ENCODE measurements around the gene LYST. TPM values are rescaled to one million over a fixed set of nuclear protein-coding genes. Genes with fewer than 3 reads are reported as not detected.

LYST gene
- total RNA-seq, 4 donors from 2014 or later: 22.8 to 46.7 (median 32.1) TPM

GRCh38 chr1:235736263-235736662 lies 130.4 kb downstream of the LYST start:
- Histone ChIP-seq H3K27me3 (no peaks in the 10 kb centered on the region), H3K27ac (no peak overlapping the region), H3K4me1 (no peaks in the 10 kb centered on the region), H3K36me3 (peaks cover 0 to 4% (median 0%) of the 10 kb centered on the region in 4 donors), H3K4me3 (no peak overlapping the region), H3K9me3 (no peaks in the 10 kb centered on the region)
- no peak for DNase-seq
- TF ChIP-seq POLR2A (IDR thresholded peaks at IDR 0.05) (no peak), POLR2AphosphoS5 (IDR thresholded peaks at IDR 0.05) (no peak), CTCF (IDR thresholded peaks at IDR 0.05) (no peak), EP300 (IDR thresholded peaks at IDR 0.05; ENCODE audit: low read depth) (no peak)
- in situ Hi-C loops (cut with MboI; ENCODE audit: low pct_ligation_motif_present in 1 of 4, low pct_unique_long_range_greater_than_20kb in 1 of 4, low sequenced_read_pairs in 3 of 4) (loop anchor here in 1 of 4 donors (25.0 kb wide), 1 partner anchor 224 kb away; the partner anchor contains the start of gene B3GALNT2), intact Hi-C loops (cut with DNase I; ENCODE audit: low total_unique reads) (no loop called here)

- in situ Hi-C loops (cut with MboI; ENCODE audit: low pct_ligation_motif_present in 1 of 4, low pct_unique_long_range_greater_than_20kb in 1 of 4, low sequenced_read_pairs in 3 of 4) (loop anchor here in 1 of 4 donors (25.0 kb wide), 1 partner anchor 223 kb away; the partner anchor contains the start of gene B3GALNT2), intact Hi-C loops (cut with DNase I; ENCODE audit: low total_unique reads) (no loop called here)
- WGBS, 2 donors (ENCODE audit: low coverage in 1 of 2): 85 to 88% methylated on average over 2 of the region's 2 CpGs
- H3K27me3 ChIP-seq: no peaks in the 10 kb centered on the region
- no peak overlapping the region for H3K4me3 ChIP-seq
- no peaks in the 10 kb centered on the region for H3K4me1 ChIP-seq
- DNase-seq: no peak
- no peaks in the 10 kb centered on the region for H3K9me3 ChIP-seq
- no peak overlapping the region for H3K27ac ChIP-seq
- TF ChIP-seq EP300 (IDR thresholded peaks at IDR 0.05; ENCODE audit: low read depth) (no peak), POLR2A (IDR thresholded peaks at IDR 0.05) (no peak), CTCF (IDR thresholded peaks at IDR 0.05) (no peak), POLR2AphosphoS5 (IDR thresholded peaks at IDR 0.05) (no peak)
- H3K36me3 ChIP-seq: peaks cover 0 to 3% (median 0%) of the 10 kb centered on the region in 4 donors
Observed at GRCh38 chr1:235735621-235736020, 131.1 kb downstream of the LYST start.

GRCh38 chr1:235734335-235734734 lies 132.4 kb downstream of the LYST start:
- no peak overlapping the region for H3K27ac ChIP-seq
- no peaks in the 10 kb centered on the region for H3K4me1 ChIP-seq
- intact Hi-C loops (cut with DNase I; ENCODE audit: low total_unique reads): no loop called here
- DNase-seq: no peak
- H3K4me3 ChIP-seq: no peak overlapping the region
- TF ChIP-seq EP300 (IDR thresholded peaks at IDR 0.05; ENCODE audit: low read depth) (no peak), POLR2A (IDR thresholded peaks at IDR 0.05) (no peak)
- in situ Hi-C loops (cut with MboI; ENCODE audit: low pct_ligation_motif_present in 1 of 4, low pct_unique_long_range_greater_than_20kb in 1 of 4, low sequenced_read_pairs in 3 of 4): loop anchor here in 1 of 4 donors (25.0 kb wide), 1 partner anchor 222 kb away; the partner anchor contains the start of gene B3GALNT2
- no peaks in the 10 kb centered on the region for H3K9me3 ChIP-seq
- H3K27me3 ChIP-seq: no peaks in the 10 kb centered on the region
- H3K36me3 ChIP-seq: peaks cover 0 to 7% (median 0%) of the 10 kb centered on the region in 4 donors

- 98 to 100% methylated on average over 1 of the region's 1 CpG for WGBS, 2 donors (ENCODE audit: low coverage in 1 of 2)
- in situ Hi-C loops (cut with MboI; ENCODE audit: low pct_ligation_motif_present in 1 of 4, low pct_unique_long_range_greater_than_20kb in 1 of 4, low sequenced_read_pairs in 3 of 4) (loop anchor here in 1 of 4 donors (25.0 kb wide), 1 partner anchor 218 kb away; the partner anchor contains the start of gene B3GALNT2), intact Hi-C loops (cut with DNase I; ENCODE audit: low total_unique reads) (no loop called here)
- peaks cover 0 to 24% (median 0%) of the 10 kb centered on the region in 4 donors for H3K36me3 ChIP-seq
- no peak for DNase-seq
- H3K27me3 ChIP-seq: no peaks in the 10 kb centered on the region
- H3K9me3 ChIP-seq: no peaks in the 10 kb centered on the region
- no peak for TF ChIP-seq EP300 (IDR thresholded peaks at IDR 0.05; ENCODE audit: low read depth)
- no peak for TF ChIP-seq POLR2AphosphoS5 (IDR thresholded peaks at IDR 0.05)
- TF ChIP-seq POLR2A (IDR thresholded peaks at IDR 0.05): no peak
- TF ChIP-seq CTCF (IDR thresholded peaks at IDR 0.05): no peak
- H3K4me3 ChIP-seq: no peak overlapping the region
- H3K4me1 ChIP-seq: no peaks in the 10 kb centered on the region
- no peak overlapping the region for H3K27ac ChIP-seq
Observed at GRCh38 chr1:235730007-235730406, 136.7 kb downstream of the LYST start.

GRCh38 chr1:235726557-235726956 lies 140.1 kb downstream of the LYST start:
- DNase-seq: no peak
- TF ChIP-seq EP300 (IDR thresholded peaks at IDR 0.05; ENCODE audit: low read depth): no peak
- no peak for TF ChIP-seq CTCF (IDR thresholded peaks at IDR 0.05)
- TF ChIP-seq POLR2AphosphoS5 (IDR thresholded peaks at IDR 0.05): no peak
- no peak for TF ChIP-seq POLR2A (IDR thresholded peaks at IDR 0.05)
- intact Hi-C loops (cut with DNase I; ENCODE audit: low total_unique reads): no loop called here
- Histone ChIP-seq H3K4me1 (no peaks in the 10 kb centered on the region), H3K4me3 (no peak overlapping the region), H3K9me3 (no peaks in the 10 kb centered on the region), H3K27me3 (no peaks in the 10 kb centered on the region), H3K27ac (no peak overlapping the region), H3K36me3 (peaks cover 0 to 46% (median 6%) of the 10 kb centered on the region in 4 donors)
- WGBS, 2 donors (ENCODE audit: low coverage in 1 of 2): 97 to 100% methylated on average over 1 of the region's 1 CpG
- in situ Hi-C loops (cut with MboI; ENCODE audit: low pct_ligation_motif_present in 1 of 4, low pct_unique_long_range_greater_than_20kb in 1 of 4, low sequenced_read_pairs in 3 of 4): loop anchor here in 1 of 4 donors (25.0 kb wide), 1 partner anchor 214 kb away; the partner anchor contains the start of gene B3GALNT2
